ENCODE measurements around the gene CYB5R4.

Gene CYB5R4

DNA sequence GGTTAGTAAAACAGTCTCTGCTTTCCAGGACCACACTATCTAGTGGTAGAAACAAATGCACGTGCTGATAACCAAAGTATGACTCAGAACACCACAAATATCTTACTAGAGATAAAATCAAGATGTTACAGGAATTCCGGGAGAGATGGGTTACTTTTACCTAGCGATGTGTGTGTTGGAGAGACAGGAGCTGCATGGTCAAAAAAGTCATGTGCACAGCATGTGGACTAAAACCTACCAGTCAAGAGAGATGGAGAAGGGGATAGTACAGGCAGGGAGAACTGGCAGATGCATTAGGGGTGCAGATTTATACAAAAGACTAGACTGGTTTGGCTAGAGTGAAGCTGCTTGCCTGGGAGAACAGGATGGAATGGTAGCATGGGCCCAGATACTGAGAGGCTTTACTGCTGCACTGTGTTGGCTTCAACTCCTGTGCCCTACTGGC, 98.8 kb downstream of the CYB5R4 start:
- TF ChIP-seq EZH2phosphoT487 (IDR thresholded peaks at IDR 0.05; ENCODE audit: low read depth) (no peak), CTCF (IDR thresholded peaks at IDR 0.05; ENCODE audit: low read depth, low read length) (no peak)
- Histone ChIP-seq H3K4me2 (ENCODE audit: low read length) (peak overlapping the region; percentile 54), H3K9me3 (ENCODE audit: insufficient read depth, low read length) (peaks cover 14% of the 10 kb centered on the region; the same call in 1 of the 2 replicates), H3K4me1 (ENCODE audit: low read length) (peaks cover 76% of the 10 kb centered on the region), H3K27ac (ENCODE audit: low read length) (peak overlapping the region; percentile 78), H2AFZ (ENCODE audit: low read depth, low read length) (no peak overlapping the region), H3K4me3 (ENCODE audit: low read length) (0 out of 2 replicates have a peak overlapping the region, but pooled peaks have one; percentile 11), H3K36me3 (replicated peaks; ENCODE audit: low read depth, low read length) (peaks cover 52% of the 10 kb centered on the region), H4K20me1 (ENCODE audit: insufficient read depth, low read length) (no peaks in the 10 kb centered on the region), H3K79me2 (ENCODE audit: low read length) (no peaks in the 10 kb centered on the region), H3K27me3 (ENCODE audit: low read depth, low read length) (no peaks in the 10 kb centered on the region), H3K9ac (ENCODE audit: low read length) (peak overlapping the region; percentile 19; the same call in 1 of the 2 replicates)

- peak overlapping the region; percentile 75 for H3K27ac ChIP-seq (ENCODE audit: low read length)
- H3K4me2 ChIP-seq (ENCODE audit: low read length), result peak overlapping the region; percentile 33
- H3K79me2 ChIP-seq (ENCODE audit: low read length), result no peaks in the 10 kb centered on the region
- peaks cover 59% of the 10 kb centered on the region for H3K36me3 ChIP-seq (replicated peaks; ENCODE audit: low read depth, low read length)
- H3K4me1 ChIP-seq (ENCODE audit: low read length), result peaks cover 77% of the 10 kb centered on the region
- H3K27me3 ChIP-seq (ENCODE audit: low read depth, low read length), result no peaks in the 10 kb centered on the region
- H4K20me1 ChIP-seq (ENCODE audit: insufficient read depth, low read length), result no peaks in the 10 kb centered on the region
- H3K9me3 ChIP-seq (ENCODE audit: insufficient read depth, low read length), result peaks cover 29% of the 10 kb centered on the region
- no peak overlapping the region for H2AFZ ChIP-seq (ENCODE audit: low read depth, low read length)
- TF ChIP-seq EZH2phosphoT487 (IDR thresholded peaks at IDR 0.05; ENCODE audit: low read depth) (no peak), CTCF (IDR thresholded peaks at IDR 0.05; ENCODE audit: low read depth, low read length) (no peak)
- no peak overlapping the region; the same call in 1 of the 2 replicates for H3K9ac ChIP-seq (ENCODE audit: low read length)
- H3K4me3 ChIP-seq (ENCODE audit: low read length), result 0 out of 2 replicates have a peak overlapping the region, but pooled peaks have one; percentile 3
Measured at GRCh38 chr6:83960664-83961063, 101.2 kb downstream of the CYB5R4 start.

DNA sequence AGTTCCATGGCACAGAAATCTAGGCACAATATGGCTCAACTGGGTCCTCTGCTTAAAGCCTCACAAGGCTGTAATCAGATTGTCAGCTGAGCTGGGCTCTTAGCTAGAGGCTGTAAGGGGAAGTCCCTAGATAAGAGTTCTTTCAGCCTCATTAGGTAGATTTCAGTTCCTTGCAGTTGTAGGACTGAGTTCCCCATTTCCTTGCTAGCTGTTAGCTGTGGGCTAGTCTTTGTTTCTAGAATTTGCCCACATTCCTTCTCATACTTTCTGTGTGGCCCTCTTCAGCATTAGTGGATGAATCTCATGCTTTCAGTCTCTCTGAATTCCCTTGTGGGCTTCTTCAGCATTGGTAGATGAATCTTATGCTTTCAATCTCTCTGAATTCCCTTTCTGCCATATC, 103.1 kb downstream of the CYB5R4 start:
- Histone ChIP-seq H3K9ac (ENCODE audit: low read length) (no peak overlapping the region), H3K79me2 (ENCODE audit: low read length) (no peaks in the 10 kb centered on the region), H3K4me1 (ENCODE audit: low read length) (peaks cover 74% of the 10 kb centered on the region), H3K4me2 (ENCODE audit: low read length) (peak overlapping the region; percentile 25), H3K36me3 (replicated peaks; ENCODE audit: low read depth, low read length) (peaks cover 69% of the 10 kb centered on the region), H3K27ac (ENCODE audit: low read length) (peak overlapping the region; percentile 83), H3K27me3 (ENCODE audit: low read depth, low read length) (no peaks in the 10 kb centered on the region), H3K9me3 (ENCODE audit: insufficient read depth, low read length) (peaks cover 38% of the 10 kb centered on the region), H4K20me1 (ENCODE audit: insufficient read depth, low read length) (no peaks in the 10 kb centered on the region), H3K4me3 (ENCODE audit: low read length) (0 out of 2 replicates have a peak overlapping the region, but pooled peaks have one; percentile 4), H2AFZ (ENCODE audit: low read depth, low read length) (no peak overlapping the region)
- TF ChIP-seq CTCF (IDR thresholded peaks at IDR 0.05; ENCODE audit: low read depth, low read length) (no peak), EZH2phosphoT487 (IDR thresholded peaks at IDR 0.05; ENCODE audit: low read depth) (no peak)

DNA sequence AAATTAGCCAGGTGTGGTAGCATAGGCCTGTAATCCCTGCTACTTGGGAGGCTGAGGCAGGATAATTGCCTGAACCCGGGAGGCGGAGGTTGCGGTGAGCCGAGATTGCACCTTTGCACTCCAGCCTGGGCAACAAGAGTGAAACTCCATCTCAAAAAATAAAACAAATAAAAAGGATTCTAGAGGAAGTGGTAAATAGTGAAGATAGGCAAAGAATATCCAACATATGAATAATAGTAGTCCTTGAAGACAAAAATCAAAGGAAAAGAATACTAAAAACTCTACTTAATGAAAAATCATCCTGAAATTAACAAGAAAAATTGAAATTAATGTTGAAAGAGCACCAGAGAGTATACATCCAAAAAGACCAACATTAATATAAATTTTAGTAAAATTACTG, 107.0 kb downstream of the CYB5R4 start:
- Histone ChIP-seq H3K79me2 (ENCODE audit: low read length) (no peaks in the 10 kb centered on the region), H3K9ac (ENCODE audit: low read length) (no peak overlapping the region), H3K4me2 (ENCODE audit: low read length) (no peak overlapping the region), H3K36me3 (replicated peaks; ENCODE audit: low read depth, low read length) (peaks cover 54% of the 10 kb centered on the region), H3K4me1 (ENCODE audit: low read length) (peaks cover 36% of the 10 kb centered on the region), H3K4me3 (ENCODE audit: low read length) (no peak overlapping the region), H3K9me3 (ENCODE audit: insufficient read depth, low read length) (peaks cover 44% of the 10 kb centered on the region), H3K27ac (ENCODE audit: low read length) (no peak overlapping the region), H4K20me1 (ENCODE audit: insufficient read depth, low read length) (no peaks in the 10 kb centered on the region), H2AFZ (ENCODE audit: low read depth, low read length) (no peak overlapping the region), H3K27me3 (ENCODE audit: low read depth, low read length) (no peaks in the 10 kb centered on the region)
- TF ChIP-seq EZH2phosphoT487 (IDR thresholded peaks at IDR 0.05; ENCODE audit: low read depth) (no peak), CTCF (IDR thresholded peaks at IDR 0.05; ENCODE audit: low read depth, low read length) (no peak)
